22Rv1 (cell line): ENCODE data around the gene HES1.
"Not testable (repeated sequence)": the region's sequence is repeated elsewhere in the genome, so short reads cannot be mapped to it uniquely, and the experiment has no call there.

ENCODE experiments used
- H3K27ac ChIP-seq: fragments of 450-650 bp; 2 replicates; pipeline ENCODE4 v1.5.1; 2017
- ZFX ChIP-seq: fragments of 450-650 bp; IDR thresholded peaks from 2 replicates; pipeline ENCODE4 v1.6.1; 2017; ENCODE audit warnings: antibody characterized with exemption, borderline replicate concordance
- TF ChIP-seq, protein P1 (sequence below): fragments of 450-650 bp; IDR thresholded peaks from 2 replicates; pipeline ENCODE4 v1.5.1; 2017; ENCODE audit warnings: mild to moderate bottlenecking

HES1 gene

DNA sequence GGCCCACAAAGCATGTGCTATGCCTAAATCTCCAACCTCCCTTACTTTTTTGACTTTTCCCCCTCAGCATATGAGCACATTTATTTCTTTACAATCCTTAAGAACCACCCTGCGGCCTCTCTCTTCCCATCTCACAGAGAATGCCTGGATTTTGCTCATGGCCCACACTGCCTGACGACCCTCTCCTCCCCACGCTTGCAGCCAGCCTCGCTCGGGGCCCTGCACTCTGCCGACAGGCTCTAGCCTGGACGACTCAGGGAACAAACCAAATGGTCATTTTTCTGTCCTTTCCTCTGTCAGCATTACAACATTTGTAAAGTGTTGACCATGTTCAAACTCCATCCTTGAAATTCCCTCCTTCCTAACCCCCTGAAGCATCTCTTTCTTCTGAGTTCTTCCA is 11.7 kb downstream of the HES1 start:
- H3K27ac ChIP-seq, result no peak overlapping the region
- TF ChIP-seq, protein P1, sequence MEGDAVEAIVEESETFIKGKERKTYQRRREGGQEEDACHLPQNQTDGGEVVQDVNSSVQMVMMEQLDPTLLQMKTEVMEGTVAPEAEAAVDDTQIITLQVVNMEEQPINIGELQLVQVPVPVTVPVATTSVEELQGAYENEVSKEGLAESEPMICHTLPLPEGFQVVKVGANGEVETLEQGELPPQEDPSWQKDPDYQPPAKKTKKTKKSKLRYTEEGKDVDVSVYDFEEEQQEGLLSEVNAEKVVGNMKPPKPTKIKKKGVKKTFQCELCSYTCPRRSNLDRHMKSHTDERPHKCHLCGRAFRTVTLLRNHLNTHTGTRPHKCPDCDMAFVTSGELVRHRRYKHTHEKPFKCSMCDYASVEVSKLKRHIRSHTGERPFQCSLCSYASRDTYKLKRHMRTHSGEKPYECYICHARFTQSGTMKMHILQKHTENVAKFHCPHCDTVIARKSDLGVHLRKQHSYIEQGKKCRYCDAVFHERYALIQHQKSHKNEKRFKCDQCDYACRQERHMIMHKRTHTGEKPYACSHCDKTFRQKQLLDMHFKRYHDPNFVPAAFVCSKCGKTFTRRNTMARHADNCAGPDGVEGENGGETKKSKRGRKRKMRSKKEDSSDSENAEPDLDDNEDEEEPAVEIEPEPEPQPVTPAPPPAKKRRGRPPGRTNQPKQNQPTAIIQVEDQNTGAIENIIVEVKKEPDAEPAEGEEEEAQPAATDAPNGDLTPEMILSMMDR, result no peak
- no peak for TF ChIP-seq ZFX

DNA sequence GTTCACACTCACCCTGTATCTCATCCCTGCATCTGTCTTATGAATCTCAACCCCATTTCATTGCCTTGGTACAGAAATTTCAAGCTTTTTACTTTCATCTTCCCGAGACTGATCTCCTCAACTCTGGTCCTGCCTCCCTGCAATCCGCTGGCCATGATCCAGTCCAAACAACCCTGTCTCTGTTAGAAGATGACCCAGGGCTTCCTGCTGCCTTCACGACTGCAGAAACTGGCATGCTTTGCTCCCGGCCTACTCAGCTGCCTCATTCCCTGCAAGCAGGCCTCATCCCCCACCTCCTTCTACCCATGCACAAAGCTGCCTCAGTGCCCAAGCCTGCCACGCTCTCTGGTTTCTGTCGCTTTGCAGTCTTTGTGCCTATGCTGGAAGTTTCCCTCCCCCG is 12.4 kb downstream of the HES1 start:
- TF ChIP-seq, protein P1, result no peak
- no peak for TF ChIP-seq ZFX
- no peak overlapping the region for H3K27ac ChIP-seq

DNA sequence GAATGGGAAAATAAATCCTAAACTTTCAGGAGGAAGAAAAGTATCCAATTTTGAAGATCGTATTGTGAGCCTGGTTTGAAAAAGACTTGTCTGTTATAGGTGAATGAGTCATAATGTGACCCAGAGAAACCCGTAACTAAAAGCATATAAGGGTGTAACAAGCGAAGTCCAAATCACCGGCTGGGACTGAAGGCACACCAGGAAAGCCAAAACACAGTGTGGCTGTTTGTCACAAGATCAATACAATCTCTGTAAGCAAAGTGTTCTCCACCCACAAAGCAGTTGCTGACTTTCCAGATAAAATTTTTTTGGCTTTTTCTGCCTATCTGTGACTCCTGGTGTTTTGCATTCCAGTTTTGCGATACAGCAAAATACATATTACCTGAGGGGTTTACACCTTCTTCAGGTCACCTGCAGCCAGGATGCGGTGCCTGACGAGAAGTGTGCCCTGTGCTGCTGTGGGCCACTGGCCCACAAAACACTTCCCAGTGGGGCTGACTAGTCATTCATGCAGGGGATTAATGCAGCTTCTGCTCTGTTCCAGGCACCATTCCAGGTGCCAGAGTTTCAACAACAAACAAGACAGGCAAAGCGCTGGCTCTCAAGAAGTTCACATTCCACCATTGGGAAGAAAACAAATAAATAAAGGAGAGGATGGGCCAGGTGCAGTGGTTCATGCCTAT is 14.4 kb downstream of the HES1 start:
- no peak overlapping the region for H3K27ac ChIP-seq
- no peak for TF ChIP-seq ZFX
- TF ChIP-seq, protein P1, result no peak

DNA sequence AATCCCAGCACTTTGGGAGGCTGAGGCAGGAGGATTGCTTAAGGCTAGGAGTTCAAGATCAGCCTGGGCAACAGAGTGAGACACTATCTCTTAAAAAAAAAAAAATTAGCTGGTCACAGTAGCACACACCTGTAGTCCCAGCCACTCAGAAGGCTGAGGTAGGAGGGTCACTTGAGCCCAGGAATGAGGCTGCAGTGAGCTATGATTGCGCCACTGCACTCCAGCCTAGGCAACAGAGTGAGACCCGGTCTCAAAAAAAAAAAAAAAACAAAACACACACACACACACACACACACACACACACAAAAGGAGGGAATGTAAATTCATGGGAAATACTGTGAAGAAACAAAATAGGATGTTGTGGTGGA is 15.0 kb downstream of the HES1 start:
- H3K27ac ChIP-seq, result not testable (repeated sequence)

DNA sequence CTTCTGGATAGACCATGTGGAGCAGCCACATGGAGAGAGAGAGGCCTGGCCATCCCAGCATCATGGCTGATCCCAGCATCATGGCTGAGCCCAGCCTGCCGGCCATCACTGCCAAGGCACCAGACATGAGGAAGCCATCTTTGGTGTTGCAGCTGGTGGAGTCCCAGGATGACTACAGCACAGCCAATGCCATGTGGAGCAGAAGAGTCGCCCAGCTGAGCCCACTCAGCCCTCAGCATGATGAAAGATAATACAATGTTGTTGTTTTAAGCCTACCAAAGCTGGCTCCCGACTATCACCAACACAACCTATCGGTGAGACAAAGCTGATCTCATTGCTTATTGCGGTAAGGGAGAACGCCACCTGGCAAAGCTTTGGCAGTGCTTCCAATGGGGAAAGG is 18.4 kb downstream of the HES1 start:
- TF ChIP-seq, protein P1, result no peak
- TF ChIP-seq ZFX, result no peak
- no peak overlapping the region for H3K27ac ChIP-seq

DNA sequence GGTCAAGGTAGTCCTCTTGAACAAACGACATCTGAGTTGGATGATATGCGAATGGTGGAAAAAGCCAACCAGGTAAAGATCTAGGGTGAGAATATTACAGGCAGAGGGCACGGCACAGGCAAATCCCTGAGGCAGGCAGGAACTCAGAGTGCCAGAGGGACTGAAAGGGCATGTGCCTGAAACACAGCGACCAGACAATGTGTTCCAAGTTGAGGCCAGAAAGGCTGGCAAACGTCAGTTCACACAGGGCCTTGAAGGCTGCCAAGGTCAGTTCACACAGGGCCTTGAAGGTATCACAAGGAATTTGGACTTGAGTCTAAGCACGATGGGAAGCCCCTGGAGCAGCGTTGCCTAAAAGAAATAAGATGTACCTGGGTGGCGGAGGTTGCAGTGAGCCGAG is 20.1 kb downstream of the HES1 start:
- H3K27ac ChIP-seq, result no peak overlapping the region
- TF ChIP-seq, protein P1, result no peak
- no peak for TF ChIP-seq ZFX

DNA sequence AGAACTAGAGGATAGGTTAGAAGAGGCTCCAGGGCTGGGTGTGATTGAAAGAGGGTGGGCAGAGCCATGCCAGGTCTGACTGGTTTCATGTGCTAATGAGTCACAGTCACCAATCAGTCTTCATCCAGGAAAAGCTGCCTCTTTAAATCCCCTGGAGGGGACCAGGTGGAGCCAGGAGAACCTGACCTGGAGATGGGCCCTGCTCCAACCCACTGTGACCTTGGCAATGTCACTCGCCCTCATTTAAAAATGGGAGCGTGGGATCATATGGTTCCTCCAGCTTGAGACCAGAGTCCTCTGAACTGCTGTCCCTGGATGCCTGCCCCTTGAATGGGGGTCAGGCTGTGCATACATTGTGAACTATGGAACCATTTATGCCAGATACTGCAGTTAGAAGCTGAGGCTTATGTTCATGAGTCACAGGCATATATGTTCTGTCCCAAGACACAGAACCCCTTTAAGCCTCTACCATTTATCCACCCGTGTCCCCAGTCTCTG is 23.0 kb downstream of the HES1 start:
- no peak for TF ChIP-seq ZFX
- TF ChIP-seq, protein P1, result no peak
- H3K27ac ChIP-seq, result no peak overlapping the region; the same call in 1 of the 2 replicates

DNA sequence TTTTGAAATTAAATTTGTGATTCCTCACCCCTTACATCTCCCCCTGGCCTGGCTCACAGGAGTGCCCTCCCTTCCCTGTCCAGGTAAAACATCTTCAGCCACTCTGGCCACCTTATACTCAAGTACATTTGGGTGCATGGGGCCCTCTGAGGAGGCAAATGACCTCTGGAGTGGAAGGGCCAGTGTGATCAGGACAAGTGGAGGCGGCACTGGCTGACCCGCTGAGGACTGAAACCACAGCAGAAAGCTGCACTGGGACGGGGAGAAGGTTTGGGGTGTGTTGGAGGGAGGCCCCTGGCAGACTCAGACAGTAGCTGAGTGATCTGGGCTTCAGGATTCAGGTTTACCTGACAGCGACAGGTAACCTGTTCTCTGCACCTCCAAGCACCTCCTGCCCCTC is 24.2 kb downstream of the HES1 start:
- H3K27ac ChIP-seq, result no peak overlapping the region
- TF ChIP-seq, protein P1, result no peak
- no peak for TF ChIP-seq ZFX
